ENCODE measurements around the gene TCTA. TPM values are rescaled to one million over a fixed set of nuclear protein-coding genes. Genes with fewer than 3 reads are reported as not detected.
A peak's percentile ranks its signal among the peaks of the same experiment; 100 is the strongest.

Gene TCTA
- total and polyA plus RNA-seq, 2 of the 8 experiments (the other 6 are each of a cell fraction or from before 2014, with no cell fraction given) = 6.2 to 11.0 TPM

- TF ChIP-seq CTCF (IDR thresholded peaks at IDR 0.05; ENCODE audit: control extremely low read depth in 1 of 3, insufficient read depth in 1 of 3, low read depth in 1 of 3, low read length in 3 of 3) = 0 out of 4 replicates have a peak, but pooled peaks of 1 of the 3 experiments have one; percentile 8
- no peak for TF ChIP-seq SRF (IDR thresholded peaks at IDR 0.05; ENCODE audit: low read depth, low read length)
- TF ChIP-seq SP2 (IDR thresholded peaks at IDR 0.05; ENCODE audit: low read length) = no peak
- no peak for TF ChIP-seq CBX5 (IDR thresholded peaks at IDR 0.05; ENCODE audit: low read depth, low read length)
- TF ChIP-seq SIN3A (conservative IDR thresholded peaks at IDR 0.05 in 1 of 2, IDR thresholded peaks at IDR 0.05 in 1 of 2; ENCODE audit: low read depth in 1 of 2, low read length in 2 of 2) = peak in 1 of 2 experiments; percentile 30; a peak in 1 of 4 replicates
- no peak for TF ChIP-seq ZNF274 (IDR thresholded peaks at IDR 0.05; ENCODE audit: borderline replicate concordance, extremely low read depth, low read length)
- TF ChIP-seq CREB1 (IDR thresholded peaks at IDR 0.05) = no peak
- no peak for TF ChIP-seq HDAC6 (IDR thresholded peaks at IDR 0.05; ENCODE audit: low read depth, low read length)
- TF ChIP-seq SP4 (IDR thresholded peaks at IDR 0.05; ENCODE audit: low read length) = no peak
- TF ChIP-seq SP1 (IDR thresholded peaks at IDR 0.05; ENCODE audit: low read depth, low read length) = peak; percentile 58; the same call in 1 of the 2 replicates
- peak; percentile 48; the same call in 1 of the 2 replicates for TF ChIP-seq SUZ12 (IDR thresholded peaks at IDR 0.05; ENCODE audit: low read length)
- TF ChIP-seq RAD21 (IDR thresholded peaks at IDR 0.05 in 1 of 2, conservative IDR thresholded peaks at IDR 0.05 in 1 of 2; ENCODE audit: low read depth in 2 of 2, low read length in 2 of 2) = no peak; a peak in 1 of 4 replicates
- TF ChIP-seq TEAD4 (IDR thresholded peaks at IDR 0.05; ENCODE audit: low read depth, low read length) = no peak
- TF ChIP-seq HDAC2 (IDR thresholded peaks at IDR 0.05; ENCODE audit: borderline replicate concordance in 1 of 2, low read depth in 2 of 2, low read length in 2 of 2) = peak; percentile 79 to 81
- no peak for TF ChIP-seq CBX8 (IDR thresholded peaks at IDR 0.05; ENCODE audit: borderline replicate concordance, low read depth, low read length)
- TF ChIP-seq BACH1 (IDR thresholded peaks at IDR 0.05; ENCODE audit: low read length) = peak; percentile 70
- TF ChIP-seq ASH2L (IDR thresholded peaks at IDR 0.05; ENCODE audit: low read length) = peak; percentile 44
- TF ChIP-seq TAF7 (optimal IDR thresholded peaks at IDR 0.05; ENCODE audit: borderline replicate concordance, low read depth, low read length) = peak; percentile 69
- TF ChIP-seq MAFK (IDR thresholded peaks at IDR 0.05; ENCODE audit: low read depth, low read length) = no peak
- TF ChIP-seq RXRA (IDR thresholded peaks at IDR 0.05; ENCODE audit: insufficient read depth, low read depth, low read length) = no peak
- peak; percentile 95 to 99 for TF ChIP-seq POLR2A (IDR thresholded peaks at IDR 0.05; ENCODE audit: control extremely low read depth in 1 of 2, low read depth in 2 of 2, low read length in 2 of 2)
- TF ChIP-seq EGR1 (IDR thresholded peaks at IDR 0.05; ENCODE audit: borderline replicate concordance, low read depth, low read length) = no peak
Observed at GRCh38 chr3:49411968-49412631, at the start of gene TCTA, which contains the start of gene RHOA (continued).
